ENCODE measurements around the gene NLRC4. TPM values are rescaled to one million over a fixed set of nuclear protein-coding genes. Genes with fewer than 3 reads are reported as not detected.

The NLRC4 gene
- total and polyA plus RNA-seq, 9 of the 15 experiments (the other 6 are each of a cell fraction or from before 2014, with no cell fraction given), result 0.03 to 0.18 (median 0.06) TPM; not detected in 2

DNA sequence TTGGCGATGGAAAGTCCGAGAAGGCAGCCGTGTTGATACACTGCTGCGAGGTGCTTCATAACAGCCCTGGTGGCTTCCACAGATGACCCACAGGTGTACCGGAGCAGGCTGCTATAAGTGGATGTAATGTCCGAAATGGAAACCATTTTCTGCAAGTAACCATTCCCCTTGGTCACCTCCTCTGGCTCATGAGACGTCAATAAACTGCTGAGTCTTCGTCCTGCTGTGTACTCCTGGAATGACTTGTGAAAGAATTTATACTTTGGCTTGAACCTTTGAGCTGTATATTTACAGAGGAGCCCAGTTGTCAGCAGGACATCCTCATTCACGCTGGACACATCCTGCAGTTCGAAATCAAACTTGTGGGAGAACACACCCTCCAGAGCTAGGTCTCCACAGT is 14.4 kb downstream of the NLRC4 start (continued):
- TF ChIP-seq RBM15 (IDR thresholded peaks at IDR 0.05; ENCODE audit: insufficient read depth, low read length) (no peak), TFAM (CRISPR knock-in tag; conservative IDR thresholded peaks at IDR 0.05) (no peak), BRD9 (IDR thresholded peaks at IDR 0.05; ENCODE audit: low read depth, partially characterized antibody) (no peak)

DNA sequence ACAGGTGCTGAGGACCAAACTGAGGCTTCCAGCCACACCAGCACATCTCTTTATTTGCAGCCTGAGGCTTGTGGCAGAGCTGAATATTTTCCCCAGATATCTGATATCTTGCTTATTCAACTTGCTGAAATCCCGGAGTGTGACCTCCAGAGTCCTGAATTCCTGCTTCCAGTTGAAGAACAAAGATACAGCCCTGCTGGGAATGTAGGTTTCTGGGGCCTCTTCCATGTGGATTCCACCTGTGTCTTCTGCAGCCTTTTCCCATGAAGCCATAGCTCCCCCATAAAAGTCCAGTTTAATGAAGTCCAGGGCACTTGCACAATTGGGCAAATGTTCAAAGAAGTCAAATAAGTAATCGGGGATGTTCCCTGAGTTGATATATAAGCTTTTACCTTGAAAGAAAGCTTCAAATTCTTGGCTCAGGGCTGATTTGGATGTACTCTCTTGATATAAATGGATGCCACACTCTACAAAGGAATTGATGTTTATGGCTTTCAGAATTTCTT is 14.9 kb downstream of the NLRC4 start:
- Histone ChIP-seq H3K79me2 (ENCODE audit: control insufficient read depth, insufficient read depth, low read length) (no peaks in the 10 kb centered on the region), H3K36me3 (ENCODE audit: control insufficient read depth, insufficient read depth, low read length) (no peaks in the 10 kb centered on the region), H3K27ac (ENCODE audit: extremely low read depth, low read depth, low read length) (no peak overlapping the region), H3K4me1 (replicated peaks in 1 of 2; ENCODE audit: control insufficient read depth in 2 of 2, insufficient read depth in 2 of 2, low read length in 2 of 2) (no peaks in the 10 kb centered on the region), H3K4me3 (no peak overlapping the region), H2AFZ (ENCODE audit: low read depth, low read length) (peak overlapping the region; percentile 52; the same call in 1 of the 2 replicates), H3K9ac (ENCODE audit: insufficient read depth in 1 of 2, low read depth in 2 of 2, low read length in 2 of 2) (no peak overlapping the region), H3K27me3 (ENCODE audit: control insufficient read depth in 2 of 2, insufficient read depth in 2 of 2, low read length in 2 of 2) (no peaks in the 10 kb centered on the region; a peak in 1 of 5 replicates), H3K9me3 (replicated peaks; ENCODE audit: control insufficient read depth, insufficient read depth, low read depth, low read length) (no peaks in the 10 kb centered on the region), H3K4me2 (ENCODE audit: insufficient read depth, low read length) (peak overlapping the region; percentile 9; the same call in 1 of the 2 replicates), H4K20me1 (replicated peaks; ENCODE audit: control insufficient read depth, insufficient read depth, low read length) (no peaks in the 10 kb centered on the region), H3K9me1 (ENCODE audit: control insufficient read depth, insufficient read depth, low read length) (no peaks in the 10 kb centered on the region)
- BruUV-seq (replicated peaks), result no TSS peak
- intact Hi-C loops (cut with micrococcal nuclease) (no loop called here), in situ Hi-C loops (cut with MboI) (no loop called here)
- DNase-seq (ENCODE audit: extremely low read depth in 1 of 4, low spot score in 3 of 4) (no peak), FAIRE-seq (peak; percentile 23), ATAC-seq (no peak)
- ChIA-PET POLR2A (interaction anchor here (1.1 to 1.5 kb wide), 2 partner anchors 11 to 15 kb away, joined by 3 to 7 read pairs; no protein-coding TSS in a partner anchor), CTCF (ENCODE audit: low intra/inter-chr PET ratio) (no interaction called here)
- WGBS (ENCODE audit: insufficient coverage, low coverage, missing lambda C conversion rate), result 15% methylated on average over 2 of the region's 2 CpGs
- no peak for TF ChIP-seq EZH2 (IDR thresholded peaks at IDR 0.05; ENCODE audit: borderline replicate concordance, low read depth, low read length)
- TF ChIP-seq JUNB (CRISPR knock-in tag; conservative IDR thresholded peaks at IDR 0.05), result no peak
- TF ChIP-seq ARHGAP35 (IDR thresholded peaks at IDR 0.05; ENCODE audit: partially characterized antibody), result no peak
- TF ChIP-seq RCOR1 (IDR thresholded peaks at IDR 0.05; ENCODE audit: borderline replicate concordance in 1 of 2, low read depth in 2 of 2, low read length in 2 of 2), result no peak
- TF ChIP-seq ZNF584 (CRISPR knock-in tag; IDR thresholded peaks at IDR 0.05; ENCODE audit: low read depth), result no peak
- no peak for TF ChIP-seq ESRRB (CRISPR knock-in tag; IDR thresholded peaks at IDR 0.05; ENCODE audit: borderline replicate concordance)
- TF ChIP-seq MEF2A (IDR thresholded peaks at IDR 0.05; ENCODE audit: control insufficient read depth, low read depth, low read length), result no peak
- no peak for TF ChIP-seq STAT5B (CRISPR knock-in tag; IDR thresholded peaks at IDR 0.05)
- TF ChIP-seq NRF1 (conservative IDR thresholded peaks at IDR 0.05 in 1 of 2, IDR thresholded peaks at IDR 0.05 in 1 of 2), result no peak
- no peak for TF ChIP-seq ZBTB1 (CRISPR knock-in tag; IDR thresholded peaks at IDR 0.05; ENCODE audit: borderline replicate concordance, low read depth)
- no peak for TF ChIP-seq SIRT6 (IDR thresholded peaks at IDR 0.05; ENCODE audit: low read depth, low read length)
